Measurements from ENCODE around the gene CTNNA2. TPM values are rescaled to one million over a fixed set of nuclear protein-coding genes. Genes with fewer than 3 reads are reported as not detected.

The CTNNA2 gene
- total and polyA plus RNA-seq, 2 of the 8 experiments (the other 6 are each of a cell fraction or from before 2014, with no cell fraction given), result 3.9 to 9.0 TPM

DNA sequence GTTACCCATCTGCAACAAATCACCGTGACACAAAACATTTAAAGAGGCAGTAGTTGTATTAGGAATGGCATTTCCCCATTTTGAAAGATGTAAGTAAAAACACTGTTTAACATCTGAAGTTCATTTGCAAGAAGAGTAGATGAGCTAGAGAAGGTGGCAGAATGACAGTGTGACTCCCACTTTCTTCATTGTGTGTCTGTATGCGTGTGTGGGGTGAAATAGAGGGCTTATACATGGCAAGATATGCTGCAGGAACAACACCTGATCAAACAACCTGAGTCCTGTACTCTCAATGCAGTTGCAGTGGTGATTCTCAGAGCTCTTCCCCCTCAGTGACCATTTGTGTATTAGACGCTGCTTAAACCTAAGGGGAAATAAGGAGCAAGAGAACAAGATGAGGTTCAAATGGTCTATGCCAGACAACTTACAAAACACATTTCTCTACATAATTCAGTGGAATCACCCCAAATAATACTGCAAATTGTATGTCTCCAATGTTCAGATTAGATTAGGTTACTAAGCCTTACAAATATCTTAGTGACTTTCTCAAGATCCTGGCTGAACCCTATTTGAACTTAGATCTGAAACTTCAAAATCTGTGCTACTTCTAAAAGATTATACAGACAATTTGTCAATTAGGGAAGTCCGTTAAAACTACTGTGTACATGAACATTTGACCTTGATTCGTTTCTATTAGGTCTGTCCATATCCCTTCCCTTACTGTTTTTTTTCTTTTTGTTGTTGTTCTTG, 561.6 kb downstream of the CTNNA2 start:
- H3K36me3 ChIP-seq (ENCODE audit: control insufficient read depth in 2 of 4, insufficient read depth in 4 of 4, low read length in 3 of 4), result no peaks in the 10 kb centered on the region
- no peaks in the 10 kb centered on the region for H3K79me2 ChIP-seq (ENCODE audit: control insufficient read depth in 1 of 2, insufficient read depth in 2 of 2, low read length in 2 of 2)
- no peak for TF ChIP-seq JUND (IDR thresholded peaks at IDR 0.05; ENCODE audit: low read length)
- TF ChIP-seq CHD2 (IDR thresholded peaks at IDR 0.05; ENCODE audit: low read length), result no peak
- no peak for TF ChIP-seq KDM1A (IDR thresholded peaks at IDR 0.05; ENCODE audit: borderline replicate concordance, low read length)
- TF ChIP-seq SAP30 (IDR thresholded peaks at IDR 0.05; ENCODE audit: insufficient read depth, insufficient replicate concordance, low read length), result no peak
- TF ChIP-seq SRF (IDR thresholded peaks at IDR 0.05; ENCODE audit: low read depth, low read length), result no peak
- no peak for TF ChIP-seq SIRT6 (IDR thresholded peaks at IDR 0.05; ENCODE audit: low read length)
- no peak for TF ChIP-seq YY1 (IDR thresholded peaks at IDR 0.05; ENCODE audit: low read depth, low read length)
- TF ChIP-seq RNF2 (IDR thresholded peaks at IDR 0.05; ENCODE audit: borderline replicate concordance, low read depth, low read length, missing control alignments, poor library complexity, severe bottlenecking), result no peak
- no peak for TF ChIP-seq SIN3A (conservative IDR thresholded peaks at IDR 0.05 in 1 of 2, IDR thresholded peaks at IDR 0.05 in 1 of 2; ENCODE audit: low read depth in 1 of 2, low read length in 2 of 2)
- TF ChIP-seq SIX5 (IDR thresholded peaks at IDR 0.05; ENCODE audit: low read depth, low read length), result no peak
- TF ChIP-seq EP300 (IDR thresholded peaks at IDR 0.05; ENCODE audit: borderline replicate concordance in 1 of 2, low read depth in 2 of 2, low read length in 2 of 2), result no peak
- TF ChIP-seq BACH1 (IDR thresholded peaks at IDR 0.05; ENCODE audit: low read length), result no peak
- H3K4me3 ChIP-seq (ENCODE audit: extremely low read depth in 1 of 4, insufficient read depth in 2 of 4, low read depth in 3 of 4, low read length in 4 of 4), result no peak overlapping the region
- no peak overlapping the region for H2BK15ac ChIP-seq (ENCODE audit: low read length)
- no peaks in the 10 kb centered on the region; the same call in 1 of the 2 replicates for H3K23me2 ChIP-seq (ENCODE audit: low read depth, low read length)
- H3K4ac ChIP-seq (replicated peaks; ENCODE audit: insufficient read length, low read depth, low read length), result no peak overlapping the region
- no peak overlapping the region for H2AK5ac ChIP-seq (ENCODE audit: low read depth, low read length)
- H2BK120ac ChIP-seq (replicated peaks; ENCODE audit: low read depth, low read length), result no peak overlapping the region
- H3K14ac ChIP-seq (ENCODE audit: insufficient read length), result no peak overlapping the region
- H3K4me2 ChIP-seq (ENCODE audit: insufficient read depth in 1 of 2, low read depth in 2 of 2, low read length in 2 of 2), result no peak overlapping the region
- H4K91ac ChIP-seq (replicated peaks; ENCODE audit: insufficient read length, low read length), result no peak overlapping the region
- no peak overlapping the region for H3K56ac ChIP-seq (replicated peaks; ENCODE audit: insufficient read length, low read depth, low read length)
- FAIRE-seq (no peak), DNase-seq (ENCODE audit: low read depth in 1 of 2, low spot score in 2 of 2) (no peak)
- no peak overlapping the region for H3K9ac ChIP-seq (replicated peaks in 1 of 4; ENCODE audit: extremely low read depth in 1 of 4, low read depth in 3 of 4, low read length in 3 of 4)
- H3K27ac ChIP-seq (ENCODE audit: low read depth, low read length), result no peak overlapping the region
- no peak overlapping the region for H2AFZ ChIP-seq (ENCODE audit: low read length)
- H4K20me1 ChIP-seq (replicated peaks in 1 of 2; ENCODE audit: control insufficient read depth in 1 of 2, insufficient read depth in 2 of 2, low read length in 2 of 2), result no peaks in the 10 kb centered on the region
- ChIA-PET CTCF (ENCODE audit: partially characterized antibody) (interaction anchor here (0.6 to 4.6 kb wide), 13 partner anchors 13 to 709 kb away, joined by 3 to 21 read pairs (median 6); no protein-coding TSS in a partner anchor), POLR2A (ENCODE audit: partially characterized antibody) (no interaction called here)
- H2BK12ac ChIP-seq (ENCODE audit: low read depth, low read length), result no peak overlapping the region
- H3K79me1 ChIP-seq (ENCODE audit: low read depth, low read length), result no peaks in the 10 kb centered on the region
- H4K5ac ChIP-seq (ENCODE audit: insufficient read length, low read depth, low read length), result no peak overlapping the region
- no peak overlapping the region for H3K23ac ChIP-seq (ENCODE audit: insufficient read length)
- H4K8ac ChIP-seq (ENCODE audit: extremely low read depth, insufficient read depth, low read length), result no peak overlapping the region
- no peak overlapping the region for H3K18ac ChIP-seq (ENCODE audit: extremely low read depth, low read length)
- no peak overlapping the region for H2BK5ac ChIP-seq (ENCODE audit: low read depth, low read length)
- no peaks in the 10 kb centered on the region for H3K4me1 ChIP-seq (replicated peaks in 1 of 4; ENCODE audit: control insufficient read depth in 3 of 4, insufficient read depth in 4 of 4, low read length in 3 of 4)
- no peaks in the 10 kb centered on the region; a peak in 1 of 7 replicates for H3K27me3 ChIP-seq (replicated peaks in 1 of 4; ENCODE audit: control insufficient read depth in 3 of 4, extremely low read depth in 1 of 4, insufficient read depth in 3 of 4, low read length in 3 of 4)
- no peak overlapping the region for H2BK20ac ChIP-seq (ENCODE audit: low read length)
- no peaks in the 10 kb centered on the region for H3K9me3 ChIP-seq (ENCODE audit: insufficient read depth in 2 of 2, low read depth in 1 of 2, low read length in 1 of 2)
- WGBS, 2 experiments (ENCODE audit: extremely low coverage in 1 of 2, insufficient coverage in 1 of 2, insufficient read length in 1 of 2, insufficient replicate concordance in 2 of 2, low coverage in 1 of 2, low lambda C conversion rate in 2 of 2, missing lambda C conversion rate in 1 of 2), result 91% methylated on average over 5 of the region's 5 CpGs; no CpG with 5 or more reads in 1 of the 2 experiments

All from H1 (cell line).